Measurements from ENCODE around the gene BRAT1. TPM values are rescaled to one million over a fixed set of nuclear protein-coding genes. Genes with fewer than 3 reads are reported as not detected.

BRAT1 gene
- total RNA-seq, 1 donor from 2014 or later = 19.7 TPM

- H3K27ac ChIP-seq (ENCODE audit: low read depth, low read length) = no peak overlapping the region
- Mint-ChIP-seq H3K27me3 (ENCODE audit: low read depth, unreplicated experiment) (peaks cover 10% of the 10 kb centered on the region), H3K9me3 (ENCODE audit: unreplicated experiment) (peaks cover 1% of the 10 kb centered on the region), H3K4me3 (ENCODE audit: unreplicated experiment) (no peak overlapping the region), H3K4me1 (ENCODE audit: low read depth, unreplicated experiment) (peaks cover 2% of the 10 kb centered on the region), H3K27ac (ENCODE audit: unreplicated experiment) (no peak overlapping the region), H3K36me3 (ENCODE audit: low read depth, unreplicated experiment) (no peaks in the 10 kb centered on the region)
- H2AFZ ChIP-seq (ENCODE audit: low read depth, low read length) = no peak overlapping the region
- no peaks in the 10 kb centered on the region for H3K79me2 ChIP-seq (ENCODE audit: insufficient read depth, low read length)
- H3K9me3 ChIP-seq (ENCODE audit: insufficient read depth, low read depth, low read length) = no peaks in the 10 kb centered on the region
- no peak overlapping the region for H3K9ac ChIP-seq (ENCODE audit: low read length)
- FAIRE-seq (no peak), DNase-seq (ENCODE audit: low read depth) (no peak)
- no peaks in the 10 kb centered on the region for H3K36me3 ChIP-seq (ENCODE audit: insufficient read depth, low read length)
- no peak overlapping the region for H3K4me2 ChIP-seq (ENCODE audit: low read length)
- TF ChIP-seq EZH2 (IDR thresholded peaks at IDR 0.05; ENCODE audit: insufficient read depth, low read length) = no peak
- TF ChIP-seq, protein P1, sequence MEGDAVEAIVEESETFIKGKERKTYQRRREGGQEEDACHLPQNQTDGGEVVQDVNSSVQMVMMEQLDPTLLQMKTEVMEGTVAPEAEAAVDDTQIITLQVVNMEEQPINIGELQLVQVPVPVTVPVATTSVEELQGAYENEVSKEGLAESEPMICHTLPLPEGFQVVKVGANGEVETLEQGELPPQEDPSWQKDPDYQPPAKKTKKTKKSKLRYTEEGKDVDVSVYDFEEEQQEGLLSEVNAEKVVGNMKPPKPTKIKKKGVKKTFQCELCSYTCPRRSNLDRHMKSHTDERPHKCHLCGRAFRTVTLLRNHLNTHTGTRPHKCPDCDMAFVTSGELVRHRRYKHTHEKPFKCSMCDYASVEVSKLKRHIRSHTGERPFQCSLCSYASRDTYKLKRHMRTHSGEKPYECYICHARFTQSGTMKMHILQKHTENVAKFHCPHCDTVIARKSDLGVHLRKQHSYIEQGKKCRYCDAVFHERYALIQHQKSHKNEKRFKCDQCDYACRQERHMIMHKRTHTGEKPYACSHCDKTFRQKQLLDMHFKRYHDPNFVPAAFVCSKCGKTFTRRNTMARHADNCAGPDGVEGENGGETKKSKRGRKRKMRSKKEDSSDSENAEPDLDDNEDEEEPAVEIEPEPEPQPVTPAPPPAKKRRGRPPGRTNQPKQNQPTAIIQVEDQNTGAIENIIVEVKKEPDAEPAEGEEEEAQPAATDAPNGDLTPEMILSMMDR (IDR thresholded peaks at IDR 0.05; ENCODE audit: insufficient read depth, low read depth, low read length) = no peak
- H3K4me1 ChIP-seq (ENCODE audit: insufficient read depth, low read length) = peaks cover 7% of the 10 kb centered on the region
- H3K27me3 ChIP-seq (ENCODE audit: insufficient read depth, low read length) = no peaks in the 10 kb centered on the region
- H4K20me1 ChIP-seq (ENCODE audit: insufficient read depth, low read length) = no peaks in the 10 kb centered on the region
- H3K4me3 ChIP-seq (ENCODE audit: insufficient read depth, low read depth, low read length) = no peak overlapping the region
Measured at GRCh38 chr7:2488681-2489080, 66.6 kb downstream of the BRAT1 start.

DNA sequence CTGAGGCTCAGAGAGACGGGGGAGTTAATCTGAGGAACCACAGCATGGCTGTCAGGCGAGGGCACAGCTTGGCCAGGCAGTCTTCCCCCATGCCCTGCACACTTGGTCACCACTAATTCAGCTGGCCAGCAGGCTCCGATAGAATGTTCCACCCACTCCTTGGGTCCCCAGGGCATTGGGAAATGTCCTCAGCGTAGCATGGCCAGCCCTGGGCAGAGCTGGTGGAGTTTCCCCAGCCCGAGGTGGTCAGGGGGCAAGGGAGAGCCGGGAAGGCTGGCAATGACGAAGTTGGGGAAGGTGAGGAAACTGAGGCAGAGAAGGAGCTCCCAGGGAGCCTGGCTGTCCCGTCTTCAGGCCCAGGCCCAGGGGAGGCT lies 67.1 kb downstream of the BRAT1 start:
- Histone ChIP-seq H2AFZ (ENCODE audit: low read depth, low read length) (no peak overlapping the region), H4K20me1 (ENCODE audit: insufficient read depth, low read length) (no peaks in the 10 kb centered on the region), H3K9me3 (ENCODE audit: insufficient read depth, low read depth, low read length) (no peaks in the 10 kb centered on the region), H3K36me3 (ENCODE audit: insufficient read depth, low read length) (no peaks in the 10 kb centered on the region), H3K4me3 (ENCODE audit: insufficient read depth, low read depth, low read length) (no peak overlapping the region), H3K27ac (ENCODE audit: low read depth, low read length) (no peak overlapping the region), H3K4me2 (ENCODE audit: low read length) (no peak overlapping the region), H3K27me3 (ENCODE audit: insufficient read depth, low read length) (no peaks in the 10 kb centered on the region), H3K4me1 (ENCODE audit: insufficient read depth, low read length) (peaks cover 5% of the 10 kb centered on the region), H3K9ac (ENCODE audit: low read length) (no peak overlapping the region), H3K79me2 (ENCODE audit: insufficient read depth, low read length) (no peaks in the 10 kb centered on the region)
- TF ChIP-seq, protein P1 (IDR thresholded peaks at IDR 0.05; ENCODE audit: insufficient read depth, low read depth, low read length) = no peak
- TF ChIP-seq EZH2 (IDR thresholded peaks at IDR 0.05; ENCODE audit: insufficient read depth, low read length) = no peak
- Mint-ChIP-seq H3K4me3 (ENCODE audit: unreplicated experiment) (no peak overlapping the region), H3K9me3 (ENCODE audit: unreplicated experiment) (peaks cover 1% of the 10 kb centered on the region), H3K27ac (ENCODE audit: unreplicated experiment) (no peak overlapping the region), H3K4me1 (ENCODE audit: low read depth, unreplicated experiment) (no peaks in the 10 kb centered on the region), H3K36me3 (ENCODE audit: low read depth, unreplicated experiment) (no peaks in the 10 kb centered on the region), H3K27me3 (ENCODE audit: low read depth, unreplicated experiment) (peaks cover 8% of the 10 kb centered on the region)
- FAIRE-seq (no peak), DNase-seq (ENCODE audit: low read depth) (no peak)

Small RNAs within 50 kb of the gene (microRNA-seq; reads per million reads assigned to microRNA genes)
- gene MIR4648 = 2.5 reads per million

Other genes with a start within 250 kb of the BRAT1 start
- 20.9 and 28.9 TPM in 2 replicates for gene SNX8, start 241.1 kb downstream of the BRAT1 start, total RNA-seq
- gene EIF3B, start 200.7 kb downstream of the BRAT1 start, total RNA-seq = 198 and 213 TPM in 2 replicates
- gene CHST12, start 151.9 kb downstream of the BRAT1 start, total RNA-seq = 18.5 and 22.0 TPM in 2 replicates
- not detected in 2 replicates for gene GRIFIN, start 79.1 kb downstream of the BRAT1 start, total RNA-seq
- gene LFNG, start 35.8 kb downstream of the BRAT1 start, total RNA-seq = 58.6 and 76.9 TPM in 2 replicates
- 13.1 and 13.8 TPM in 2 replicates for gene IQCE, start 3.5 kb upstream of the BRAT1 start, total RNA-seq
- gene TTYH3, start 76.5 kb upstream of the BRAT1 start, total RNA-seq = 264 and 273 TPM in 2 replicates
- 3.4 and 5.7 TPM in 2 replicates for gene AMZ1, start 132.7 kb upstream of the BRAT1 start, total RNA-seq

Measured in astrocyte (in vitro differentiated cells and primary cell).